NT2/D1 (cell line): ENCODE measurements around the gene ADO.
A peak's percentile ranks its signal among the peaks of the same experiment; 100 is the strongest.

Experiments
- DNase-seq: peaks from one replicate; pipeline ENCODE4 v3.0.0-alpha.2; 2011; ENCODE audit warnings: low read depth, low spot score
- H3K27me3 ChIP-seq: 2 replicates; pipeline ENCODE4 v1.6.0; 2011; ENCODE audit warnings: mild to moderate bottlenecking; ENCODE audit not compliant: insufficient read length, insufficient read depth
- H3K36me3 ChIP-seq: 2 replicates; pipeline ENCODE4 v1.6.1; 2011; ENCODE audit warnings: mild to moderate bottlenecking, low read length, mixed read lengths; ENCODE audit not compliant: insufficient read depth, insufficient read length
- H3K4me1 ChIP-seq: 2 replicates; pipeline ENCODE4 v1.5.1; 2011; ENCODE audit not compliant: insufficient read depth, insufficient read length
- H3K4me3 ChIP-seq: 2 replicates; pipeline ENCODE4 v1.5.1; 2011; ENCODE audit warnings: low read depth; ENCODE audit not compliant: insufficient read length
- H3K9ac ChIP-seq: 2 replicates; pipeline ENCODE4 v1.6.0; 2011; ENCODE audit warnings: low read depth; ENCODE audit not compliant: insufficient read length
- H3K9me3 ChIP-seq: 2 replicates; pipeline ENCODE4 v1.5.1; 2011; ENCODE audit warnings: mild to moderate bottlenecking, low read length; ENCODE audit not compliant: insufficient read depth
- SUZ12 ChIP-seq: IDR thresholded peaks from 2 replicates; pipeline ENCODE4 v1.6.1; 2011; ENCODE audit not compliant: insufficient read length, insufficient read depth; ENCODE audit errors: extremely low read depth
- YY1 ChIP-seq: IDR thresholded peaks from 2 replicates; pipeline ENCODE4 v1.6.1; 2011; ENCODE audit not compliant: insufficient read length, insufficient read depth
- ZNF274 ChIP-seq: IDR thresholded peaks from 2 replicates; pipeline ENCODE4 v1.6.1; 2011; ENCODE audit warnings: mild to moderate bottlenecking, low read depth, low read length

The ADO gene

GRCh38 chr10:62806251-62806650 lies 1.7 kb downstream of the ADO start:
- no peak for DNase-seq
- H3K4me1 ChIP-seq = no peaks in the 10 kb centered on the region

GRCh38 chr10:62810156-62810902 lies 5.8 kb downstream of the ADO start:
- H3K9me3 ChIP-seq = no peaks in the 10 kb centered on the region
- no peaks in the 10 kb centered on the region for H3K4me1 ChIP-seq
- peaks cover 20% of the 10 kb centered on the region for H3K36me3 ChIP-seq
- no peak overlapping the region for H3K9ac ChIP-seq
- H3K27me3 ChIP-seq = peaks cover 30% of the 10 kb centered on the region
- TF ChIP-seq YY1 = no peak
- H3K4me3 ChIP-seq = no peak overlapping the region
- DNase-seq = no peak

More at GRCh38 chr10:62806251-62806650, 1.7 kb downstream of the ADO start:
- H3K27me3 ChIP-seq = no peaks in the 10 kb centered on the region
- TF ChIP-seq YY1 (no peak), ZNF274 (no peak), SUZ12 (no peak)
- H3K9ac ChIP-seq = peak overlapping the region; percentile 56
- H3K36me3 ChIP-seq = peaks cover 21% of the 10 kb centered on the region
- peak overlapping the region; percentile 85 for H3K4me3 ChIP-seq
- no peaks in the 10 kb centered on the region for H3K9me3 ChIP-seq

- H3K4me1 ChIP-seq = no peaks in the 10 kb centered on the region
These were observed 6.8 kb downstream of the ADO start for GRCh38 chr10:62811159-62811875.

DNA sequence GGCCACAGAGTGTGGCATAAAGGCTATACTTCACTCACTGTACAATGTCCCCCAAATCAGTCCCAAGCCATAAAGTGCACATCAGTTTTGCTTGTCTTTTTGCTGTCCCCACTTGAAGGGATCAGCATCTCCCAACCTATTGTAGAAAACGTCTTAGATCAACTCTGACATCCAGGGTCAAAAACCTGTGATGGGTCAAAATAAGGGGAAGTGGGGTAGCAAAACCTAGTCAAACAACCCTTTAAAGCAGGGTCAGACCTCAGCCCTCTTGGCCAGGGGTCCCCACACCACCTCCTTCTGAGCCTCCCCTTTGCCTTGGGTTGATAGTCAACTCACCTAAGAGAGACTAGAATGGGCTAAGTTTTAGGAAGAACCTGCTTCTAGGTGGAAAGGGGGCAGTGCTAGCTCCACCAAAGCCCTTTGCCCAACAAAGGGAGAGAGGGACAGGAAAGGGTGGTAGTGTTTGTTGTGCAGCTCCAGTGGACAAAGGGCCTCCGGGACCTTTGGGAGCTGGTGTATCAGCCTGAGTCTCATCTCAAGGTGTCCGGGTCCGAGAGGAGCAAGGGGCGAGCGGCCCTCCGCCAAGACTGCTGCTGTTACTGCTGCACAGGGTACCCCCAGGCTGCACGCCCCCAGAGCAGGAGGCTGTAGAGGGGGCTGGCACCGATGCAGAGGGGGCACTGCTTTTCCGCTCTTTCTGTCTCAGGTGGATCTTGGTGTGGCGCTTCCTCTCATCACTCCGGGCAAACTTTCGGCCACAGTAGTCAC lies 8.3 kb downstream of the ADO start:
- DNase-seq = no peak
- no peak overlapping the region for H3K4me3 ChIP-seq
- no peaks in the 10 kb centered on the region for H3K4me1 ChIP-seq
- peaks cover 8% of the 10 kb centered on the region for H3K36me3 ChIP-seq
- no peaks in the 10 kb centered on the region for H3K9me3 ChIP-seq
- TF ChIP-seq ZNF274 = no peak
- TF ChIP-seq YY1 = no peak
- TF ChIP-seq SUZ12 = no peak
- no peak overlapping the region for H3K9ac ChIP-seq
- peaks cover 49% of the 10 kb centered on the region for H3K27me3 ChIP-seq

More at GRCh38 chr10:62811159-62811875, 6.8 kb downstream of the ADO start:
- no peak for TF ChIP-seq SUZ12
- no peaks in the 10 kb centered on the region for H3K9me3 ChIP-seq
- DNase-seq = no peak
- no peak overlapping the region for H3K4me3 ChIP-seq
- no peak overlapping the region for H3K9ac ChIP-seq
- H3K27me3 ChIP-seq = peaks cover 39% of the 10 kb centered on the region
- peaks cover 15% of the 10 kb centered on the region for H3K36me3 ChIP-seq

DNA sequence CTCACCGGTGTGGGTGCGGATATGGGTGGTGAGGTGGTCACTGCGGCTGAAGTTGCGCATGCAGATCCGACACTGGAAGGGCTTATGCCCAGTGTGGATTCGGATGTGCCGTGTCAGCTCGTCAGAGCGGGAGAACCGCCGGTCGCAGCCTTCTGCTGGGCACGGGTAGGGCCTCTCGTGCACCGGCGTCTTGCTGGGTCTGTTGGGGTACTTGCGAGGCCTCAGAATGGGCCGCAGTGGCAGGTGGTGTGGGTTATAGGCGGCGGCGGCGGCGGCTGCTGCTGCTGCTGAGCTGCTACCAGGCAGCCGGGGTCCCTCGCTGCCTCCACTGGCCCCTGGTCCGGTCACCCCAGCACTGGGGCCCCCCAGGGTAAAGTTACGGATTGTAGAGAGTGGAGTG lies 8.9 kb downstream of the ADO start:
- Histone ChIP-seq H3K4me3 (no peak overlapping the region), H3K36me3 (peaks cover 6% of the 10 kb centered on the region), H3K9ac (no peak overlapping the region), H3K27me3 (peaks cover 53% of the 10 kb centered on the region), H3K9me3 (no peaks in the 10 kb centered on the region), H3K4me1 (no peaks in the 10 kb centered on the region)
- TF ChIP-seq ZNF274 = no peak
- TF ChIP-seq YY1 = no peak
- no peak for TF ChIP-seq SUZ12
- DNase-seq = no peak

DNA sequence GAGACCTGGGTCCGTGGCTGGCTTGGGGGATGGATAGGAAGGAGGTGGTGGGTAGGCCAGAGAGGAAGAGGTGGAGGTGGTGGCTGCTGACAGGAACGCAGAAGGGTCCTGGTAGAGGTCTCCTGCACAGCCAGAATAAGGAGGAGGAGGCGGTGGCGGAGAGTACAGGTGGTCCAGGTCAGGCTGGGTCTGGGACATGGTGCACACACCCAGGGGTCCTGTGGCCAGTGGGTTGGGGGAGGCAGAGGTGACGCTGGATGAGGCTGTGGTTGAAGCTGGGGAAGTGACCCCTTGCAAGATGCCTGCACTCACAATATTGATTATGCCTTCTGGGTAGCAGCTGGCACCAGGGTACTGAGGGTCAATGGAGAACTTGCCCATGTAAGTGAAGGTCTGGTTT lies 9.5 kb downstream of the ADO start:
- no peaks in the 10 kb centered on the region for H3K9me3 ChIP-seq
- TF ChIP-seq SUZ12 (no peak), ZNF274 (no peak)
- H3K27me3 ChIP-seq = peaks cover 57% of the 10 kb centered on the region
- DNase-seq = no peak
- H3K9ac ChIP-seq = no peak overlapping the region
- no peaks in the 10 kb centered on the region for H3K4me1 ChIP-seq
- H3K4me3 ChIP-seq = no peak overlapping the region
- H3K36me3 ChIP-seq = peaks cover 1% of the 10 kb centered on the region

DNA sequence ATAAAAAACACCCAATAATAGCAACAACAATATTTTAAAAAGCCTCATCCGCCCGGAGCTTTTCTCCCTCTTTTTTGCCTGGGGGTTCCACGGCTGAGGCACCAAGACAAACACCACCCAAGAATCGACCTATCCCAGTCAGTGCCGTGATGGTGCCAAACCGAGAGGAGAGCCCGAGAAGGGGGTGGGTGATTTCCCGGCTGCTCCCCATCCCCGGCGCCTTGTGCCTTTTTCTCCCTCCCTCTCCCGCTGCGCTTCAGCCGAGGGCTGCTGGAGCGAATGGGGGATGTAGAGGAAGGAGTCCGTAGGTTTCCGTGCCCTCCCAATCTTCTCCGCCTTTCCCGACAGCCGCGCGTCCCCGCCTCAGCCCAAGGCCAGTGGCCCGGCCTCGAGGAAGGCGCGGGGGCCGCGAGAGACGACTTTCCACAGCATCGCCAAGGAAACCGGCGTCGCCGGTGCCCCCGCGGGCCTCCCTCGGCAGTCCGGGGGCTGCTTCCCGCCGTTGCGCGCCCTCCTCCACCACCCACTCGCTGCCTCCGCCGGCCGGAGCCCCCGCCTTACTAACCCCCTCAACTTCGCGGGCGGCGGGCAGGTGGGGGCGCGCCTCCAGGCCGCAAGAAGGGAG lies 10.3 kb downstream of the ADO start:
- H3K27me3 ChIP-seq = peaks cover 66% of the 10 kb centered on the region
- H3K36me3 ChIP-seq = no peaks in the 10 kb centered on the region
- H3K9ac ChIP-seq = peak overlapping the region; percentile 59
- TF ChIP-seq YY1 (no peak), SUZ12 (no peak), ZNF274 (no peak)
- no peak for DNase-seq
- peak overlapping the region; percentile 49 for H3K4me3 ChIP-seq
- no peaks in the 10 kb centered on the region for H3K9me3 ChIP-seq
- H3K4me1 ChIP-seq = no peaks in the 10 kb centered on the region
